GM19463 (cell line): ENCODE measurements around the gene N4BP2L1.
"Not testable (repeated sequence)": the region's sequence is repeated elsewhere in the genome, so short reads cannot be mapped to it uniquely, and the experiment has no call there.

Source experiments
- ATAC-seq: cut with Tn5 transposase; IDR thresholded peaks from one replicate; pipeline ENCODE4 v1.9.1; 2021; ENCODE audit warnings: mild to moderate bottlenecking, moderate library complexity; ENCODE audit not compliant: unreplicated experiment

Gene N4BP2L1

GRCh38 chr13:32391101-32391619 is 36.8 kb downstream of the N4BP2L1 start:
- ATAC-seq: no peak

- no peak for ATAC-seq
Measured at GRCh38 chr13:32390484-32390883, 37.4 kb downstream of the N4BP2L1 start.

GRCh38 chr13:32390048-32390447 is 37.9 kb downstream of the N4BP2L1 start:
- peak; percentile 54 for ATAC-seq

- no peak for ATAC-seq
Measured at GRCh38 chr13:32385410-32385809, 42.5 kb downstream of the N4BP2L1 start.

GRCh38 chr13:32384702-32385101 is 43.2 kb downstream of the N4BP2L1 start:
- ATAC-seq: no peak

GRCh38 chr13:32383836-32384618 is 43.9 kb downstream of the N4BP2L1 start:
- no peak for ATAC-seq

- ATAC-seq: no peak
Measured at GRCh38 chr13:32381539-32381938, 46.4 kb downstream of the N4BP2L1 start.

- no peak for ATAC-seq
Measured at GRCh38 chr13:32378012-32378411, 49.9 kb downstream of the N4BP2L1 start.

GRCh38 chr13:32376642-32377415 is 51.1 kb downstream of the N4BP2L1 start:
- no peak for ATAC-seq

GRCh38 chr13:32370805-32371204 is 57.1 kb downstream of the N4BP2L1 start:
- ATAC-seq: no peak

GRCh38 chr13:32362574-32362973 is 65.4 kb downstream of the N4BP2L1 start:
- no peak for ATAC-seq

GRCh38 chr13:32355935-32356334 is 72.0 kb downstream of the N4BP2L1 start:
- ATAC-seq: not testable (repeated sequence)

GRCh38 chr13:32354040-32354439 is 73.9 kb downstream of the N4BP2L1 start:
- ATAC-seq: no peak

GRCh38 chr13:32350839-32351441 is 77.0 kb downstream of the N4BP2L1 start:
- ATAC-seq: not testable (repeated sequence)
